ENCODE results near the gene TPST1.
"Not testable (repeated sequence)": the region's sequence is repeated elsewhere in the genome, so short reads cannot be mapped to it uniquely, and the experiment has no call there.

TPST1 gene

DNA sequence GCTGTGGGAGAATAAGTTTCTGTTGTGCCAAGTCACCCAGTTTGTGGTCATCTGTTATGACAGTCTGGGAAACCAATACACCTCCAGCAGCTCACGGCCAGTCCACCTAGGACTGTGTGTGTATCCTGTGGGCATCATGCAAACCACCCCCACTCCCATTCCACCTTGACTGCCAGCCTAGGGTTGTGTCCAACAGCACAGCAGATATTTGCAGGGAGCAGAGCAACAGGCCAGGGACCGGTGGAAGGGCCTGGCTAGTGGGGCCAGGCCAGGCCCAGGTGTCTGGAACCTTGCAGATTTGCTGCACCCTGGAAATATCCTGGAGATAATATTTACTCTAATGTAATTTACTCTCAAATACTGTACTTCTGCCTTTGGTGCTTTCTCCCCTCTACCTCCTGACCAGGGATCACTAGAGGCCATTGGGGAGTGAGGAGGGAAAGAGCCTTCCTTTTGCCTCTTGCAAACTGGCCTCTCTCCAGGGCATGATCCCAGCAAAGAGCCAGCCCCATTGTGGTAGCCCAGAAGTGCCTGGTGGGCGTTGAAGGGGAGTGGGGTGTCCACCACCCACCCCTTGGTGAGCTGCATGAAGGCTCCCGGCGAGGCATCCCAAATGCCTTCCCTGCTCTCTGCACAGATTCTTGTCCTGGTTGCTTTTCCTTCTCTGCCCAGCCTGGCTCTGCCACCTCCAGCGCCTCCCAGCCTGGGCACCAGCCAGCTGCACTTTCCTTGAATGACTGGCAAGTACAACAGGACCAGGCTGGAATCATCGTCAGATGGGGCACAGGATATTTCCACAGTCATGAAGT lies 15.2 kb upstream of the TPST1 start:
- no peak for DNase-seq

DNA sequence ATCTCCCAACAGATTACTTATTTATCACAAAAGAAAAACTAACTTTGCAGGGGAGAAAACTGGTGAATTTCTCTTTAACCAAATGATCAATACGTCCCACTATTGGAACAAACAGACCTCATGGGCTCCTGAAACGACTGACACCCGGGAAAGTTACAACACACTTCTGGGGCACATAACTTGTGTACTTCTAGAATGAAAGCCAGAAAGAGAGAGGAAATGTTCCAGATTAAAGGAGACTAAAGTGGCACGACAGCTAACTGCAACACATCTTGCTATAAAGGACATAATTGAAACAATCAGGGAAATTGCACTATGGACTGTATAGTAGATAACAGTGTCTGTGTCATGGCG lies 14.7 kb upstream of the TPST1 start:
- no peak for DNase-seq

DNA sequence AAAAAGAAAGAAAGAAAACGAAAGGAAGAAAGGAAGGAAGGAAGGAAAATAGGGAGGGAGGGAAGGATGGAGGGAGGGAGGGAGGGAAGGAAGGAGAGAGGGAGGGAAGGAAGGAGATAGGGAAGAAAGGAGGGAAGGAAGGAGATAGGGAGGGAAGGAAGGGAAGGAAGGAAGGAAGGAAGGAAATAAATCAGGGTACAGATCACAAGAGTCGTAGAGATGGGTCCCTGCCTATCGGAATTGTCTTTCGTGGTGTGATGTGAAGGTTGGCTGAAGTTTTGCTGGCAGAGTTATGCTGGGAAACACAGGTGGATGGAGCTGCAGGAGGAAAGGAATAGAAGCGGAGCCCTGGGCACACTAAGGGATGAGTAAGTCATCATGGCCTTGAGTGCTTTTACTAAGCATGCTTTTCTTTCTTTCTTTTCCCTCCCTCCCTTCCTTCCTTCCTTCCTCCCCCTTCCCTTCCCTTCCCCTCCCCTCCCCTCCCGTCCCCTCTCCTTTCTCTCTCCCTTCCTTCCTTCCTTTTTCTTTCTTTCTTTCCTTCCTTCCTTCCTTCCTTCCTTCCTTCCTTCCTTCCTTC lies 11.9 kb upstream of the TPST1 start:
- DNase-seq, result no peak

- DNase-seq, result no peak
Observed at GRCh38 chr7:66198469-66198868, 6.7 kb upstream of the TPST1 start.

DNA sequence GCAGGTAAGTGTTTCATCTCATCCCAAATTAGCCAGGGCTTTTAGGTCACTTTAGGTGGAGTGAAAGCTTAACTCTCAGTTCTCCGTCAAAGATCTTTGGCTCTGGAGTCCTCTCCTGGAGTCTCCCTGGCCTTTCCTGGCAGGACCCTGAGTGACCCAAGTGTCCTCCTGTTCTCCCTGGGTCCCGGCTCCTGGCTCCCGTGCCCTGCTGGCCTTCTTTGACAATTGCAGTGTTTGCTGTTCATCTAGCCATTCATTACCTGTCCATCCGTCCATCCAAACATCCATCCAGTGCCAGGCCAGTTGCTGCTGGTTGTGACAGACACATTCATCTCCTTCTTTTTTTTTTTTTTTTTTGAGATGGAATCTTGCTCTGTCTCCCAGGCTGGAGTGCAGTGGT lies 6.2 kb upstream of the TPST1 start:
- no peak for DNase-seq

DNA sequence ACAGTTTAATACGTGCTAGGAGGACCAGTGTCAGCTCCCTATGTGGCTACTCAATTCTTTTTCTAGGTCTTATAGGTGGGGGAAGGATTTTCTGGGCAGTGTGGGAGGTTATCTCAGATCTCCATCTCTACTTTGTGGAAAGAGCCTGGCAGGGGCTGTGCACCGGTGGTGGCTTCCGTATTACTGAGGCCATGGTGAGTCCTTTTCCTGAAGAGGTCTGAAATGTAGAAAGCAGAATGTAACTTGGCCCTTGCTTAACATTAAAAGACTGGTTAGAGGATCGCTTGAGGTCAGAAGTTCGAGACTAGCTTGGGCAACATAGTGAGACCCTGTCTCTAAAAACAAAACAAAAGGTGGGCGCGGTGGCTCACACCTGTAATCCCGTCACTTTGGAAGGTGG lies 2.7 kb upstream of the TPST1 start:
- DNase-seq, result no peak

DNA sequence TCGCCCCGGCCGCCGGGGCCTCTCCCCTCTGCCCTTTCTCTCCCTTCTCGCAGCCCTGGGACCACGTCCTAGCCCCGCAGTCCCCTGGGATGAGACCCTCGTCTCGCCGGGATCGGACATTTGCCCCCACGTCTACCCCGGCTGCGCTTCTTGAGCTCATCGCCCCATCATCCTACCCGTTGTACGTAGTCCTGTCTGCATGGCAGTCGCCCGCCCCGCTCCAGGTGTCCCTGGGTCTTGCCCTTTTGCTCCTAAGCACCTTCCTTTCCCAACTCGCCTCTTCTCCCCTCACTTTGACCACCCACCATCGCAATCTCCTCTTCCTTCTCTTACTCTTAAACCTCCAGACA lies 582 bp downstream of the TPST1 start:
- DNase-seq, result no peak

DNA sequence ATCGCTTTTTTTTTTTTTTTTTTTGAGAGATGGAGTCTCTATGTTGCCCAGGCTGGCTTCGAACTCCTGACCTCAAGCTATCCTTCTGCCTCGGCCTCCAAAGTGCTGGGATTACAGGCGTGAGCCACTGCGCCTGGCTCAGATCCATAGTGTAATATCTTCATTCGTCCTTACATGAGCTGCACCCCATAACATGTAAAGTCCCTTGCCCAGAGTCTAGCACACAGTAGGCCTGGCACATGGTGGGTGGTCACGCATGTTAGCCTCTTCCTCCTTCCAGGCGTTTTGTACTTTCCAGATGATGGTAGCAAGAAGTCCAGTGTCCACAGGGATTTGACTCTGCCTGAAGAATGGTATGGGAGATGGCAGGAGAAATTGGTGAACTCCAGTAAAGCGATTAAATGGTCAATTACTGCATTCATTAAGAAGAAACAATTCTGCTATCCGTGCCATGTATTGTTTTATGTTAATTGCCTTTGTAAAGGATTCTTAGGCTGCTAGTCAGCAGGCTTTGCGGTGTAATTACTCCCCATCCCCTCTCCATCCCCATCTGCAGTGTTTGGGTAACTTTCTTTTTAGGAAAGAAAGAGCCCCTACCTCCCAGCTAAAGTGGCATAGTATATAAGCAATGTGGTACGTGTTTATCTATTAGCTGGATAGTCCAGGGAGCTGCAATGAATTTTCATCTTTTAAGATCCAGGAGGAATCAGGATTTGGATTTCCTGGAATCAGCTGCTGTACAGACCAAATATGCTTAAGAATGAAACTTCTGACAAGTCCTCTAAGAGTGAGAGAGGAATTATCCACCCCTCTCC lies 1.2 kb downstream of the TPST1 start:
- DNase-seq, result no peak

DNA sequence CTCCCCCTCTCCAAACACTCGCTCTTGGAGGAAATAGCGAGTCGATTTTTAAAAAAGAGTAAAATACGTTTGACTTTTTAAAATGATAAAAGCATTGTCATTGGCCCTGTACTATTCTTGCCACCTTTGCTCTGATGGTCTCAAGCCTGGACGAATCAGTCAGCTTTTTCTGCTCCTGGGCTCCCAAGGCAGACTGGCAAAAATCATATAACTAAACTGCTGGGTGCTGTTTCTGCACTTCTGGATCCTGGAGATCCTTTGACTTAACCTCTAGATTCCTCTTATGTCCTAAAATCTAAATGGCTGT lies 1.8 kb downstream of the TPST1 start:
- no peak for DNase-seq

- DNase-seq, result no peak
Observed at GRCh38 chr7:66207540-66207939, 2.4 kb downstream of the TPST1 start.

DNA sequence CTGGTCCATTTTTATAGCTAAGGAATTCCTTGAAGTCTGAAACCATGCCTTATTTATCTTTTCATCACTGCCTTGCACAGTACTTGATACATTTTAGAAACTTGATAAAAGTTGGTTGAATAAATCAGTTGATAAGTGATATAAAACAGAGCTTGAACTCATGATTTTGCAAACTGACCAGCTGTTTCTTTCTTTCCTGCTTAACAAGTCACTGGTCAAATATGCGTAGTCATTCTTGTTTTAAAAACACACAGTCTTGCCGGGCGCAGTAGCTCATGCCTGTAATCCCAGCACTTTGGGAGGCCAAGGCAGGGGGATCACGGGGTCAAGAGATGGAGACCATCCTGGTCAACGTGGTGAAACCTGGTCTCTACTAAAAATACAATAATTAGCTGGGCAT lies 6.3 kb downstream of the TPST1 start:
- DNase-seq, result no peak

- no peak for DNase-seq
Observed at GRCh38 chr7:66213637-66214036, 8.5 kb downstream of the TPST1 start.

GRCh38 chr7:66216687-66217086 lies 11.6 kb downstream of the TPST1 start:
- DNase-seq, result no peak

DNA sequence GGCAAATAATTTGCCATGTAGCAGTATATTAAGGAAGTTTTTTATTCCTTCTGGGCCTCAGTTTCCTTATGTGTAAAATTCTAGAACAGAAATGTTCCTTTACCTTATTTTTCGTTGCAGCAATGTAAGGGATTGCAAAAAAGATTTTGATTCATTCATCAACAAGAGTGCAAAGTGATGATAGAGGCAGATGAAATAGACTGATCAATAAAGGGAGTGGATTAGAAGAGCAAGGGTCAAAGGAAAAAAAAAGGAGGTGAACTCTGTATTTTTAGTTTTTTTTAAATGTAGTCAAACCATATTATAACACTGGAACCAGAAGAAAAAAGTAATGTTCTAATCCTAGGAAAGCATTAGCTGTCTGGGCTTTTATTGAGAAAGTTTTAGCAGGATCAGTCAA lies 14.7 kb downstream of the TPST1 start:
- DNase-seq, result no peak

GRCh38 chr7:66221442-66221841 lies 16.3 kb downstream of the TPST1 start:
- no peak for DNase-seq

DNA sequence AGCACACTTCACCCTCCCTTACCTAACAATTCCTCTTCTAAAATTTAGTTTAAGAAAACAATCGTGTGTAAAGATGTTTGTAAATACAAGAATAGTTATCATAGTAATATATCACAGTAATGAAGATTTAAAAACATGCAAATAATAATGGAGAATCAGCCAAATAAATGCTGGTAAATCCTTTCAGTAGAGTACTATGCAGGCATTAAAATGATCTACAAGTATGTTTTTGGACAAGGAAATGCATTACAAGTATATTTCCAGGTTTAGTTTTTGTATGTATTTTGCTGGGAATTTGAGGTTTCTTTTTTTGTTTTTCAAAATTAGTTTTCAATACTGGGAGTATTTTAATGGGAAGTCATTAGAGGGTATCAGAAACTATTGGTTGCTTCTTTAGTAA lies 22.7 kb downstream of the TPST1 start:
- DNase-seq, result no peak

GRCh38 chr7:66231326-66232216 lies 26.4 kb downstream of the TPST1 start:
- DNase-seq, result not testable (repeated sequence)

DNA sequence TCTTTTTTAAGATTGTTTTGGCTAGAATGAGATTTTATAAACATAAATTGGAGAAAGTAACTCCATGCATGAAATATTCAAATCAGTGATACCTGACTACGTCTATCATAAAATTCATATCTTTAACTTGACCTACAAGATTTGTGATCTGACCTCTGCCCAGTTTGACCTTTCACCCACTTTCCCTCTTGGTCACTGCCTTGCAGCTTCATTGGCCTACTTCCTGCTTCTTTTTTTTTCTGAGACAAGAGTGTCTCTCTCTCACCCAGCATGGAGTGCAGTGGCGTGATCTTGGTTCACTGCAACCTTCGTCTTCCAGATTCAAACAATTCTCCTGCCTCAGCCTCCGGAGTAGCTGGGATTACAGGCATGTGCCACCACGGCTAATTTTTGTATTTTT lies 28.5 kb downstream of the TPST1 start:
- DNase-seq, result no peak

DNA sequence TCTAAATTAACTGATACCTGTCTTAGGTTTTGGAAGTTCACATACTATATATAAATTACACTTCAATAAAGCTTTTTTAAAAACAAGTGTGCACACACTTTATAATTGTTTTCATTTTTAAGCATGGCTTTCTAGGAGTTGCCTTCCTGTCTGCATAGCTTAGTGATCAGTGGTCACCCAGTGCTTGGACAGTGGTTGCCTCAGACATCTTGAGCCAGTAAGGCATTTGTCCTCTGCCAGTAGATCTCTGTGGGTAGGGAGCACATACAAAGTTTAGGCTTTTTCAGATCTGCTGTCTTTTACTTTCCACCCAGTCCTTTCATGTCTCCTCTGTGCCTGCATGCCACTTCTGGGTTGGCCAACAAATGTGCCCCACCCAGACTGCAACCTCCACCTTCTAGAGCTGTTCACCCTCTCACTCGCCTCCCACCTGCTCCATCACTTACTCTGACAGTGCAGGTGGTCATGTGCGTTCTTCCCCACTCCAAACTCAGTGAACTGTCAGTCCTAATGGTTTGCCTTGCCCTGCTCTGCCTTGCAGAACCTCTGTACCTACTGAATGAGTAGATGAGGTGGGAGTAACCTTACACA lies 31.7 kb downstream of the TPST1 start:
- DNase-seq, result no peak

DNA sequence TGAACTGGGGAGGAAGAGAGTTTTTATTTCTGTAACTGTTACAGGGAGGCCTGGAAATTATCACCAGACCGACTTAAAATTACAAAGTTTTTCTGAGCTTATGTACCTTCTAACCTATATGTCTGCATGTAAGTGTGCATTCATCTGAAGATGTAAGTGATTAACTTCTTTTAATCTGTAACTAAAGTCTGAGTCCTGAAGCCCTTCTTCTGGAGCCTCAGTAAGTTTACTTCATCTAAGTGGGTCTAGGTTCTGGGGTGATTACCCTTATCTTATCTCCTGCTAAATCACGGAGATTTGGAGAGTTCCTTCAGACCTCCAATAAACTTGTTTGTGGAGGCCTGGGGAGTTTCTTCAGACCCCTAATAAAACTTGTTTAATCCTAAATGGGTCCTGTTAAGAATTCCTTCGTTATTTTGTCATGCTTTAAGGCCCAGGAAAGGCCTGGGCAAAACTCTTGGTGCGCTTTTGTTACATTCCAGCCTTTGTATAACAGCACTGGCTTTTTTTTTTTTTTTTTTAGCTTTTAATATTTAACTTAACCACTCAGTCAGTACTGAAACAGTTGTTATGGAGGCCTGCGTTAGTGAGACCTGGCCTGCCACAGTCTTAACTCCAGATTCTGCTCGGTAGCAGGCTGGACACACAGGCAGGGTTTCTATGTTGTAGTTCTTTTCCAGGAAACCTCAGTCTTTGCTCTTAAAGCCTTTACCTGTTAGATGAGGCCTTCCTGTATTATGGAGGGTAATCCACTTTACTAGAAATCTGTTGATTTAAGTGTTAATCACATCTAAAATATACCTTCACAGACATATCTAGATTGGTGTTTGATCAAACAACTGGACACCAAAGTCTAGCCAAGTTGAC lies 33.0 kb downstream of the TPST1 start:
- DNase-seq, result no peak

DNA sequence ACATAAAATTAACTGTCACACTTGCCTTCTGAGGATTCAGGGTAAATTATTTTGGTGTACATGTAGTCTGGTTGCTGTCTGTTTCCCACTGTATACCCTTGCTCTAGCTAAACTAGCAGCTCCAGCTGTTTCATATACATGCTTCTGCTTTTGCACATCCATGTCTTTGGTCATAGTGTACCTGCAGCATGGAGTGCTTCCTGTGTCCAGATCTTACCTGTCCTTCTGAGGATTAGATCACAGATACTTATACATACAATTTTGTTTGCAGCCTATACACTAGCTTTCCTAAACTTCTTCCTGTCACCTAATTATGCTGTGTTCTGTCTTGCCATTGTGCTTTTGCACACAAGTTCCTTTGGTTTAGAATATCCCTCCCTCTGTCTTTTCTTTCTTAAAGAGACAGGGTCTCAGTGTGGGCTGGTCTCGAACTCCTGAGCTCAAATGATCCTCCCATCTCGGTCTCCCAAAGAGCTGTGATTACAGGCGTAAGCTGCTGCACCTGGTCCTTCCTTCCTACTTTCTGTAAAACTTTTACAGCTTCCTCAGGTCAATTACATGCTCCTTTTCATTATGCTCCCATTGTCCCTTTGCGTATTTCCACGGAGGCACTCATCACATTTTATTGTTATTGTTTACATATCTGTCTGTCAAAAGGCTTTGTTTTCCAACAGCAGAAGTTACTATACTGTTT lies 33.8 kb downstream of the TPST1 start:
- no peak for DNase-seq

Data from NCI-H1048 (cell line).